ENCODE data around the gene SMIM41. TPM values are rescaled to one million over a fixed set of nuclear protein-coding genes. Genes with fewer than 3 reads are reported as not detected.

Gene SMIM41
- total RNA-seq, 4 donors from 2014 or later = 2.1 to 26.6 (median 5.6) TPM

GRCh38 chr12:52125476-52125900 is 46.0 kb downstream of the SMIM41 start:
- H3K9me3 ChIP-seq = no peaks in the 10 kb centered on the region
- WGBS = 87% methylated on average over 6 of the region's 6 CpGs
- intact Hi-C loops (cut with DNase I) = no loop called here
- H3K4me1 ChIP-seq = peaks cover 8 to 26% (median 22%) of the 10 kb centered on the region in 4 donors
- H3K36me3 ChIP-seq = no peaks in the 10 kb centered on the region
- H3K27me3 ChIP-seq = peaks cover 0 to 35% (median 2%) of the 10 kb centered on the region in 4 donors
- DNase-seq (ENCODE audit: extremely low spot score) = no peak
- H3K27ac ChIP-seq (replicated peaks in 1 of 4) = peak overlapping the region; percentile 45 to 67 (median 56)
- no peak for TF ChIP-seq EP300 (IDR thresholded peaks at IDR 0.05)
- no peak for TF ChIP-seq POLR2A (IDR thresholded peaks at IDR 0.05; ENCODE audit: low read depth)
- TF ChIP-seq POLR2AphosphoS5 (IDR thresholded peaks at IDR 0.05) = no peak
- no peak for TF ChIP-seq CTCF (IDR thresholded peaks at IDR 0.05)
- H3K4me3 ChIP-seq = no peak overlapping the region

GRCh38 chr12:52126050-52126604 is 46.6 kb downstream of the SMIM41 start:
- DNase-seq (ENCODE audit: extremely low spot score) = no peak
- WGBS = 100% methylated on average over 2 of the region's 2 CpGs
- H3K9me3 ChIP-seq = no peaks in the 10 kb centered on the region
- peak overlapping the region; percentile 45 to 67 (median 56) for H3K27ac ChIP-seq (replicated peaks in 1 of 4)
- no peak overlapping the region for H3K4me3 ChIP-seq
- peaks cover 8 to 26% (median 22%) of the 10 kb centered on the region in 4 donors for H3K4me1 ChIP-seq
- intact Hi-C loops (cut with DNase I) = no loop called here
- no peaks in the 10 kb centered on the region for H3K36me3 ChIP-seq
- peaks cover 0 to 29% (median 2%) of the 10 kb centered on the region in 4 donors for H3K27me3 ChIP-seq
- TF ChIP-seq POLR2AphosphoS5 (IDR thresholded peaks at IDR 0.05) = no peak
- peak; percentile 64 for TF ChIP-seq EP300 (IDR thresholded peaks at IDR 0.05)
- no peak for TF ChIP-seq CTCF (IDR thresholded peaks at IDR 0.05)
- no peak for TF ChIP-seq POLR2A (IDR thresholded peaks at IDR 0.05; ENCODE audit: low read depth)

- DNase-seq (ENCODE audit: extremely low spot score) = peak; percentile 89
- intact Hi-C loops (cut with DNase I) = no loop called here
- WGBS = 70% methylated on average over 18 of the region's 21 CpGs
Measured at GRCh38 chr12:52126605-52127578, 47.4 kb downstream of the SMIM41 start.

More at GRCh38 chr12:52126605-52127578, 47.4 kb downstream of the SMIM41 start:
- Histone ChIP-seq H3K36me3 (no peaks in the 10 kb centered on the region), H3K4me1 (peaks cover 4 to 22% (median 20%) of the 10 kb centered on the region in 4 donors), H3K9me3 (no peaks in the 10 kb centered on the region), H3K27me3 (peaks cover 0 to 22% (median under 1%) of the 10 kb centered on the region in 4 donors), H3K27ac (replicated peaks in 1 of 4) (peak overlapping the region; percentile 45 to 67 (median 56)), H3K4me3 (no peak overlapping the region)
- TF ChIP-seq POLR2AphosphoS5 (IDR thresholded peaks at IDR 0.05) (peak; percentile 33 to 36), POLR2A (IDR thresholded peaks at IDR 0.05; ENCODE audit: low read depth) (no peak), CTCF (IDR thresholded peaks at IDR 0.05) (no peak)
